Hepatocyte (in vitro differentiated cells): ENCODE measurements around the gene MYO18B.

ENCODE experiments used
- EZH2 ChIP-seq: fragments of 200-600 bp; sonication (generic); IDR thresholded peaks from 2 replicates; pipeline ENCODE4 v1.6.1; 2016; ENCODE audit warnings: antibody characterized with exemption, mild to moderate bottlenecking, borderline replicate concordance
- EZH2phosphoT487 ChIP-seq: fragments of 200-600 bp; sonication (generic); IDR thresholded peaks from one replicate; pipeline ENCODE4 v1.6.1; 2018; ENCODE audit warnings: antibody characterized with exemption, mild to moderate bottlenecking, low read depth, moderate library complexity; ENCODE audit not compliant: unreplicated experiment, severe bottlenecking
- TF ChIP-seq, protein P1 (sequence below): fragments of 200-600 bp; sonication (generic); IDR thresholded peaks from 2 replicates; pipeline ENCODE4 v1.5.1; 2016; ENCODE audit warnings: antibody characterized with exemption, mild to moderate bottlenecking; ENCODE audit not compliant: poor library complexity

DNA sequence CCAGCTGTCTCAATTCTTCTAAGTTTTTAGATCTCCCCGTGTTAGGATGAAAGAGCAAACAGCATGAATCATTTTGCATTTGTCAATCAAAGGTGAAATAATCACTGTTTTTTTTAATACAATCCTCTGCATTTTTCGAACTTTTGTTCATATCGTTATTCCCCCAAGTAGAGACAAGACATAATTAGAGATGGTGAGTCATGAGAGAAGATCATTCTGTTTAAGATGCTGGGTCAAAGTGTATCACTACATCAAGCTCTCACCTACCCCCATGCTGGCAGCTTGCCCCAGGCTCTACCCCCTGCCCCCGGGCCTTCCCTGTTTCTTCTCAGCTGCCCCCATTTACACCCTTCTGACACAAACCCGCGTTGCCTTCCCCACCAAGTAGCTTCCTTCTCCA is 30.5 kb upstream of the MYO18B start:
- TF ChIP-seq, protein P1, sequence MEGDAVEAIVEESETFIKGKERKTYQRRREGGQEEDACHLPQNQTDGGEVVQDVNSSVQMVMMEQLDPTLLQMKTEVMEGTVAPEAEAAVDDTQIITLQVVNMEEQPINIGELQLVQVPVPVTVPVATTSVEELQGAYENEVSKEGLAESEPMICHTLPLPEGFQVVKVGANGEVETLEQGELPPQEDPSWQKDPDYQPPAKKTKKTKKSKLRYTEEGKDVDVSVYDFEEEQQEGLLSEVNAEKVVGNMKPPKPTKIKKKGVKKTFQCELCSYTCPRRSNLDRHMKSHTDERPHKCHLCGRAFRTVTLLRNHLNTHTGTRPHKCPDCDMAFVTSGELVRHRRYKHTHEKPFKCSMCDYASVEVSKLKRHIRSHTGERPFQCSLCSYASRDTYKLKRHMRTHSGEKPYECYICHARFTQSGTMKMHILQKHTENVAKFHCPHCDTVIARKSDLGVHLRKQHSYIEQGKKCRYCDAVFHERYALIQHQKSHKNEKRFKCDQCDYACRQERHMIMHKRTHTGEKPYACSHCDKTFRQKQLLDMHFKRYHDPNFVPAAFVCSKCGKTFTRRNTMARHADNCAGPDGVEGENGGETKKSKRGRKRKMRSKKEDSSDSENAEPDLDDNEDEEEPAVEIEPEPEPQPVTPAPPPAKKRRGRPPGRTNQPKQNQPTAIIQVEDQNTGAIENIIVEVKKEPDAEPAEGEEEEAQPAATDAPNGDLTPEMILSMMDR: no peak
- TF ChIP-seq EZH2 (no peak), EZH2phosphoT487 (no peak)
